Measurements from ENCODE around the gene DOK5. TPM values are rescaled to one million over a fixed set of nuclear protein-coding genes. Genes with fewer than 3 reads are reported as not detected.

The DOK5 gene
- total and polyA plus RNA-seq, 10 of the 15 experiments (the other 5 are each of a cell fraction or from before 2014, with no cell fraction given): 0.03 TPM; not detected in 9

GRCh38 chr20:54514028-54514607 lies 38.7 kb downstream of the DOK5 start:
- Histone ChIP-seq H3K27me3 (replicated peaks in 1 of 2; ENCODE audit: control insufficient read depth in 2 of 2, insufficient read depth in 2 of 2, low read length in 1 of 2) (no peaks in the 10 kb centered on the region), H3K4me2 (ENCODE audit: control insufficient read depth, insufficient read depth) (no peak overlapping the region), H4K20me1 (ENCODE audit: control insufficient read depth, insufficient read depth) (no peaks in the 10 kb centered on the region), H3K4me1 (ENCODE audit: control insufficient read depth, insufficient read depth, low read length) (no peaks in the 10 kb centered on the region), H3K27ac (ENCODE audit: control insufficient read depth, insufficient read depth) (no peak overlapping the region), H3K79me2 (ENCODE audit: control insufficient read depth, insufficient read depth, low read length) (no peaks in the 10 kb centered on the region), H3K9ac (ENCODE audit: control insufficient read depth, insufficient read depth, low read length) (no peak overlapping the region), H3K36me3 (ENCODE audit: control insufficient read depth in 2 of 2, insufficient read depth in 2 of 2, low read length in 1 of 2) (no peaks in the 10 kb centered on the region), H3K4me3 (no peak overlapping the region), H3K9me3 (replicated peaks; ENCODE audit: control insufficient read depth, insufficient read depth, low read length) (no peaks in the 10 kb centered on the region), H2AFZ (ENCODE audit: control insufficient read depth, low read depth, low read length) (no peak overlapping the region)
- POLR2A ChIA-PET: no interaction called here
- 0 out of 2 replicates have a peak, but pooled peaks have one; percentile 33 for TF ChIP-seq NFXL1 (IDR thresholded peaks at IDR 0.05; ENCODE audit: borderline replicate concordance)
- TF ChIP-seq SREBF2 (IDR thresholded peaks at IDR 0.05; ENCODE audit: low read length): no peak
- FAIRE-seq (no peak), DNase-seq (ENCODE audit: low read depth, low spot score) (no peak), ATAC-seq (no peak)
- RAD21 ChIA-PET (ENCODE audit: unreplicated experiment): no interaction called here
- CTCF ChIA-PET: no interaction called here
- in situ Hi-C loops (cut with MboI) (no loop called here), intact Hi-C loops (cut with micrococcal nuclease; ENCODE audit: unreplicated experiment) (no loop called here)
- SMC1A ChIA-PET (ENCODE audit: uncharacterized antibody, unreplicated experiment): interaction anchor here (0.6 kb wide), 1 partner anchor 9 kb away, joined by 3 read pairs; no protein-coding TSS in a partner anchor
- WGBS (ENCODE audit: insufficient coverage, insufficient replicate concordance, low lambda C conversion rate, missing lambda C conversion rate): 13% methylated on average over 3 of the region's 3 CpGs
- no TSS peak for BruUV-seq (replicated peaks)

- BruUV-seq (replicated peaks): no TSS peak
- ChIA-PET RAD21 (ENCODE audit: unreplicated experiment) (no interaction called here), SMC1A (ENCODE audit: uncharacterized antibody, unreplicated experiment) (no interaction called here), CTCF (no interaction called here), POLR2A (no interaction called here)
- H2AFZ ChIP-seq (ENCODE audit: control insufficient read depth, low read depth, low read length): no peak overlapping the region
- no peaks in the 10 kb centered on the region for H3K9me3 ChIP-seq (replicated peaks; ENCODE audit: control insufficient read depth, insufficient read depth, low read length)
- H3K4me2 ChIP-seq (ENCODE audit: control insufficient read depth, insufficient read depth): no peak overlapping the region
- no peaks in the 10 kb centered on the region for H3K36me3 ChIP-seq (ENCODE audit: control insufficient read depth in 2 of 2, insufficient read depth in 2 of 2, low read length in 1 of 2)
- no peaks in the 10 kb centered on the region for H3K79me2 ChIP-seq (ENCODE audit: control insufficient read depth, insufficient read depth, low read length)
- no peaks in the 10 kb centered on the region for H3K4me1 ChIP-seq (ENCODE audit: control insufficient read depth, insufficient read depth, low read length)
- TF ChIP-seq TCF3 (IDR thresholded peaks at IDR 0.05; ENCODE audit: borderline replicate concordance, insufficient read depth, low read depth, low read length): no peak
- no peak for TF ChIP-seq MXI1 (IDR thresholded peaks at IDR 0.05; ENCODE audit: low read depth, low read length)
- TF ChIP-seq ETV6 (conservative IDR thresholded peaks at IDR 0.05 in 1 of 2, IDR thresholded peaks at IDR 0.05 in 1 of 2; ENCODE audit: borderline replicate concordance in 1 of 2, low read depth in 1 of 2): 0 out of 4 replicates have a peak, but pooled peaks of 1 of the 2 experiments have one; percentile 67
- FAIRE-seq (no peak), ATAC-seq (no peak), DNase-seq (ENCODE audit: low read depth, low spot score) (no peak)
- H4K20me1 ChIP-seq (ENCODE audit: control insufficient read depth, insufficient read depth): no peaks in the 10 kb centered on the region
- in situ Hi-C loops (cut with MboI) (no loop called here), intact Hi-C loops (cut with micrococcal nuclease; ENCODE audit: unreplicated experiment) (no loop called here)
- 16% methylated on average over 6 of the region's 6 CpGs for whole genome bisulfite sequencing (ENCODE audit: insufficient coverage, insufficient replicate concordance, low lambda C conversion rate, missing lambda C conversion rate)
- H3K9ac ChIP-seq (ENCODE audit: control insufficient read depth, insufficient read depth, low read length): no peak overlapping the region
- no peak overlapping the region for H3K4me3 ChIP-seq
- no peaks in the 10 kb centered on the region for H3K27me3 ChIP-seq (replicated peaks in 1 of 2; ENCODE audit: control insufficient read depth in 2 of 2, insufficient read depth in 2 of 2, low read length in 1 of 2)
- no peak overlapping the region for H3K27ac ChIP-seq (ENCODE audit: control insufficient read depth, insufficient read depth)
Observed at GRCh38 chr20:54515793-54516628, 40.6 kb downstream of the DOK5 start.
